ENCODE data around the gene STKLD1.

The STKLD1 gene

DNA sequence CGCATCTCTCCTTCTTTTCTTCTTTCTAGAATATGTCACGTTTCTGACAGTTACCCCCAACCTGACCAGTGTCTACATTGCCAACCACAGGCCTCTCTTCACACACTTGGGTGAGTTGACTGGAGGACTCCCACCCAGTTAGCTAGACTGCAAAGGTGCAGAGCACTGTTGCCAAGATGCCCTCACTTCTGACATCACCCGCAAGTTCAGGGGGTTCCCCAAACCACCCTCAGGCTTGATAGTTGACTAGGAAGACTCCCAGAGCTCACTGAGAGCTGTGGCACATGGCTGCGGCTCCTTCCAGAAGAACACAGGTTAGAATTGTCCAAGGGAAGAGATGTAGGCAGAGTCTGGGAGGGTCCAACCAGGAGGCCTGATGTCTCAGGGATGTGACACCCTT lies 63.2 kb downstream of the STKLD1 start:
- POLR2A ChIA-PET, result no interaction called here
- CTCF ChIA-PET, result no interaction called here

DNA sequence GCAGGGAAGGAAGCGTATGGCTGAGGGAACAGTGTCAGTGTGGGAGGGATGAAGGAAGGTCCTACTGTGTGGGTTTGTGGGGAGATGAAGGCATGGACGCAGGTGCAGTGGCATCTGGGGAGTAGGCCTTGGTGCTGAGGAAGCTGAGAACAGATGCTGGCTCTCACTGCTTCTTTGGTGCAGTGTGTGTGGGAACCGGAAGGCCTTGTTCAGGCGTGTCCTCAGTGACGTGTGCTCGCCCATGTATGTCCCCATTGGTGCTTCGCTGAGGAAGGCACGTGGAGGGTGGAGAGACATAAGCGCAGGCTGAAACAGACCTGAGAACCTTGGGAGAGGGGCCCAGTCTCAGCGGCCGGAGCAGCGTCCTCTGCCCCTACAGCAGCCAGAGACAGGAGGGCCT lies 64.7 kb downstream of the STKLD1 start:
- TF ChIP-seq HDGF (IDR thresholded peaks at IDR 0.05; ENCODE audit: borderline replicate concordance), result no peak
- no peak for TF ChIP-seq CTBP1 (IDR thresholded peaks at IDR 0.05; ENCODE audit: borderline replicate concordance)
- TF ChIP-seq LEF1 (IDR thresholded peaks at IDR 0.05; ENCODE audit: borderline replicate concordance), result no peak
- TF ChIP-seq SP1 (IDR thresholded peaks at IDR 0.05), result no peak
- no peak for TF ChIP-seq ARNT (IDR thresholded peaks at IDR 0.05)
- TF ChIP-seq ZNF384 (IDR thresholded peaks at IDR 0.05), result no peak
- TF ChIP-seq FOXK2 (IDR thresholded peaks at IDR 0.05), result no peak
- no peak for TF ChIP-seq ELF4 (IDR thresholded peaks at IDR 0.05)
- no peak for TF ChIP-seq SUZ12 (IDR thresholded peaks at IDR 0.05)
- no peak for TF ChIP-seq NFRKB (IDR thresholded peaks at IDR 0.05)
- TF ChIP-seq L3MBTL2 (conservative IDR thresholded peaks at IDR 0.05), result no peak
- TF ChIP-seq, protein P1, sequence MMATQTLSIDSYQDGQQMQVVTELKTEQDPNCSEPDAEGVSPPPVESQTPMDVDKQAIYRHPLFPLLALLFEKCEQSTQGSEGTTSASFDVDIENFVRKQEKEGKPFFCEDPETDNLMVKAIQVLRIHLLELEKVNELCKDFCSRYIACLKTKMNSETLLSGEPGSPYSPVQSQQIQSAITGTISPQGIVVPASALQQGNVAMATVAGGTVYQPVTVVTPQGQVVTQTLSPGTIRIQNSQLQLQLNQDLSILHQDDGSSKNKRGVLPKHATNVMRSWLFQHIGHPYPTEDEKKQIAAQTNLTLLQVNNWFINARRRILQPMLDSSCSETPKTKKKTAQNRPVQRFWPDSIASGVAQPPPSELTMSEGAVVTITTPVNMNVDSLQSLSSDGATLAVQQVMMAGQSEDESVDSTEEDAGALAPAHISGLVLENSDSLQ (IDR thresholded peaks at IDR 0.05), result no peak
- no peak for TF ChIP-seq FOXM1 (IDR thresholded peaks at IDR 0.05; ENCODE audit: borderline replicate concordance)
- no peak for TF ChIP-seq FOXA1 (IDR thresholded peaks at IDR 0.05)
- TF ChIP-seq TARDBP (IDR thresholded peaks at IDR 0.05), result no peak
- ChIA-PET CTCF (no interaction called here), POLR2A (interaction anchor here (1.8 kb wide), 1 partner anchor 19 kb away, joined by 4 read pairs; the partner anchor contains the start of gene CACFD1)
- DNase-seq (ENCODE audit: extremely low spot score), result no peak

More for the DNA sequence above, 63.2 kb downstream of the STKLD1 start:
- no peak for DNase-seq (ENCODE audit: extremely low spot score)
- TF ChIP-seq CTBP1 (IDR thresholded peaks at IDR 0.05; ENCODE audit: borderline replicate concordance) (no peak), FOXK2 (IDR thresholded peaks at IDR 0.05) (no peak), BHLHE40 (IDR thresholded peaks at IDR 0.05; ENCODE audit: borderline replicate concordance) (no peak), ELF4 (IDR thresholded peaks at IDR 0.05) (no peak), SUZ12 (IDR thresholded peaks at IDR 0.05) (no peak), FOXM1 (IDR thresholded peaks at IDR 0.05; ENCODE audit: borderline replicate concordance) (no peak), TARDBP (IDR thresholded peaks at IDR 0.05) (no peak), ZNF384 (IDR thresholded peaks at IDR 0.05) (no peak), SP1 (IDR thresholded peaks at IDR 0.05) (no peak), L3MBTL2 (conservative IDR thresholded peaks at IDR 0.05) (no peak), LEF1 (IDR thresholded peaks at IDR 0.05; ENCODE audit: borderline replicate concordance) (no peak), FOXA1 (IDR thresholded peaks at IDR 0.05) (no peak), NFRKB (IDR thresholded peaks at IDR 0.05) (no peak), HDGF (IDR thresholded peaks at IDR 0.05; ENCODE audit: borderline replicate concordance) (no peak), ARNT (IDR thresholded peaks at IDR 0.05) (no peak)
- TF ChIP-seq, protein P1 (IDR thresholded peaks at IDR 0.05), result no peak

DNA sequence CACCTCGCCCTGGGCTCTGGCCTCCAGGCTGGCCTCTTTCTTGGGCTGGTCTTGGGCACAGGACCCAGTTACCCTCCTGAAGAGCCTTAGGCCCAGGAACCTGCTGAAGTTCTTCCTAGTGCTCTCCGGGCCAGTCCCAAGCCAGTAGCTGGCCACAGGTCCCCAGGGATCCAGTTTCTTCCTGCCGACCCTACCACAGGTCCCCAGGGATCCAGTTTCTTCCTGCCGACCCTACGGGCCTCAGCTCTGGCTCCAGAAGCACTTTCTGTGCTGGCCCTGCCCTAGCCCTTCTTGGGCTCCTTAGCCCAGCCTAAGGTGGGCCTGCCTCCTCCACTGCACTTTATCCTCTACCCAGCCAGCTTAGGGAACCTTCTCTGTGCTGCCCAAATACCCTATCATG lies 65.4 kb downstream of the STKLD1 start:
- TF ChIP-seq ZNF384 (IDR thresholded peaks at IDR 0.05), result no peak
- TF ChIP-seq, protein P1 (IDR thresholded peaks at IDR 0.05), result no peak
- no peak for TF ChIP-seq NFRKB (IDR thresholded peaks at IDR 0.05)
- TF ChIP-seq LEF1 (IDR thresholded peaks at IDR 0.05; ENCODE audit: borderline replicate concordance), result no peak
- TF ChIP-seq FOXK2 (IDR thresholded peaks at IDR 0.05), result no peak
- TF ChIP-seq SP1 (IDR thresholded peaks at IDR 0.05), result no peak
- no peak for TF ChIP-seq L3MBTL2 (conservative IDR thresholded peaks at IDR 0.05)
- TF ChIP-seq SUZ12 (IDR thresholded peaks at IDR 0.05), result no peak
- TF ChIP-seq HDGF (IDR thresholded peaks at IDR 0.05; ENCODE audit: borderline replicate concordance), result no peak
- no peak for TF ChIP-seq TARDBP (IDR thresholded peaks at IDR 0.05)
- no peak for TF ChIP-seq CTBP1 (IDR thresholded peaks at IDR 0.05; ENCODE audit: borderline replicate concordance)
- no peak for TF ChIP-seq ELF4 (IDR thresholded peaks at IDR 0.05)
- DNase-seq (ENCODE audit: extremely low spot score), result no peak
- CTCF ChIA-PET, result no interaction called here
- POLR2A ChIA-PET, result interaction anchor here (1.8 kb wide), 1 partner anchor 18 kb away, joined by 4 read pairs; the partner anchor contains the start of gene CACFD1

DNA sequence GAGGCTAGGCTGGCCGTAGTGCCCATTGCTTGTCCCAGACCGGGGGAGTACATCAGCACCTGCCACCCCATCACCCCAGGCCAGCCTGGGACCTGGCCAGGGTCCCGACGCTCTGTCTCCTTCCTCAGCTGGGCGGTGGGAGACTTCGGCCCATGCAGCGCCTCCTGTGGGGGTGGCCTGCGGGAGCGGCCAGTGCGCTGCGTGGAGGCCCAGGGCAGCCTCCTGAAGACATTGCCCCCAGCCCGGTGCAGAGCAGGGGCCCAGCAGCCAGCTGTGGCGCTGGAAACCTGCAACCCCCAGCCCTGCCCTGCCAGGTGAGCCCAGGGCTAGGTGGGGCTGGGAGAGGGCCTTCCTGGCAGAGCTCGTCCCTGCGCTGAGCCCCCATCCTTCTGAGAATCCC lies 67.1 kb downstream of the STKLD1 start:
- no peak for DNase-seq (ENCODE audit: extremely low spot score)
- TF ChIP-seq CTBP1 (IDR thresholded peaks at IDR 0.05; ENCODE audit: borderline replicate concordance) (no peak), NFRKB (IDR thresholded peaks at IDR 0.05) (no peak), FOXM1 (IDR thresholded peaks at IDR 0.05; ENCODE audit: borderline replicate concordance) (no peak), LEF1 (IDR thresholded peaks at IDR 0.05; ENCODE audit: borderline replicate concordance) (no peak), ARNT (IDR thresholded peaks at IDR 0.05) (no peak), ELF4 (IDR thresholded peaks at IDR 0.05) (no peak)
- TF ChIP-seq, protein P1 (IDR thresholded peaks at IDR 0.05), result no peak
- POLR2A ChIA-PET, result no interaction called here
- CTCF ChIA-PET, result no interaction called here

DNA sequence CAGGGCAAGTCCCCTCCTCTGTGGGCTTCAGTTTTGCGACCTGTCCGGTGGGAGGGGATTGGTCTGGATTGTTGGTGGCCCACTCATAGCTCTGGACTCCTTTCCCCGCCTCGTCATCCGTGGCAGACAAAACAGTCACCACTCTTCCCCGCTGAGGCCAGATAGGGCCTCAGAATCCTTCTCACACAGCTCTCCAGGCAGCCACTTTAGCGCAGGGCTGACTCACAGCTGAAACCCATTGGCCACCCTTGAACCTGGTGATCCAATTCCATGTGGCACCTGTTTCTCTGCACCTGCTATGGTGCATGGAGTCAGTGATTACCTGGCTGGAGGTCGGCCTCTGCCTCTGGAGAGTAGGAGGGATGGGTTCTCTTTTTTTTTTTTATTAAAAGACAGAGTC lies 67.8 kb downstream of the STKLD1 start:
- no peak for DNase-seq (ENCODE audit: extremely low spot score)
- POLR2A ChIA-PET, result interaction anchor here (0.5 to 0.6 kb wide), 2 partner anchors 13 to 89 kb away, joined by 3 read pairs; no protein-coding TSS in a partner anchor
- TF ChIP-seq CTBP1 (IDR thresholded peaks at IDR 0.05; ENCODE audit: borderline replicate concordance) (no peak), BHLHE40 (IDR thresholded peaks at IDR 0.05; ENCODE audit: borderline replicate concordance) (no peak), L3MBTL2 (conservative IDR thresholded peaks at IDR 0.05) (no peak), HDGF (IDR thresholded peaks at IDR 0.05; ENCODE audit: borderline replicate concordance) (no peak), LEF1 (IDR thresholded peaks at IDR 0.05; ENCODE audit: borderline replicate concordance) (no peak), SUZ12 (IDR thresholded peaks at IDR 0.05) (no peak), TARDBP (IDR thresholded peaks at IDR 0.05) (no peak), FOXA1 (IDR thresholded peaks at IDR 0.05) (no peak)

More for the DNA sequence above, 67.8 kb downstream of the STKLD1 start:
- CTCF ChIA-PET, result no interaction called here
